Fibroblast of lung (primary cell): ENCODE measurements around the gene WDR54.

Source experiments
- CTCF ChIP-seq, 2 donors: IDR thresholded peaks in 1 of 2; conservative IDR thresholded peaks in 1 of 2; 1 replicate in 1 of 2; 2 replicates in 1 of 2; pipeline ENCODE4 v1.5.1; 2011 to 2012; ENCODE audit warnings: low read length in 2 of 2, control low read depth in 1 of 2, inconsistent platforms in 1 of 2, low read depth in 1 of 2, mild to moderate bottlenecking in 1 of 2
- EZH2 ChIP-seq: IDR thresholded peaks from 2 replicates; pipeline ENCODE4 v1.5.1; 2012; ENCODE audit warnings: low read length, control low read depth, mild to moderate bottlenecking; ENCODE audit errors: missing control alignments

- TF ChIP-seq CTCF (conservative IDR thresholded peaks at IDR 0.05 in 1 of 2, IDR thresholded peaks at IDR 0.05 in 1 of 2; ENCODE audit: low read depth in 1 of 2, low read length in 2 of 2) (no peak), EZH2 (no peak)
These were observed 27.2 kb downstream of the WDR54 start for GRCh38 chr2:74448771-74449170.
